ENCODE measurements around the gene BDH1.

The BDH1 gene

GRCh38 chr3:197549261-197549885, 6.4 kb downstream of the BDH1 start:
- no peak for DNase-seq (ENCODE audit: low read depth in 2 of 2)

- DNase-seq (ENCODE audit: low read depth in 2 of 2): no peak
Observed at GRCh38 chr3:197547306-197548011, 8.3 kb downstream of the BDH1 start.

DNA sequence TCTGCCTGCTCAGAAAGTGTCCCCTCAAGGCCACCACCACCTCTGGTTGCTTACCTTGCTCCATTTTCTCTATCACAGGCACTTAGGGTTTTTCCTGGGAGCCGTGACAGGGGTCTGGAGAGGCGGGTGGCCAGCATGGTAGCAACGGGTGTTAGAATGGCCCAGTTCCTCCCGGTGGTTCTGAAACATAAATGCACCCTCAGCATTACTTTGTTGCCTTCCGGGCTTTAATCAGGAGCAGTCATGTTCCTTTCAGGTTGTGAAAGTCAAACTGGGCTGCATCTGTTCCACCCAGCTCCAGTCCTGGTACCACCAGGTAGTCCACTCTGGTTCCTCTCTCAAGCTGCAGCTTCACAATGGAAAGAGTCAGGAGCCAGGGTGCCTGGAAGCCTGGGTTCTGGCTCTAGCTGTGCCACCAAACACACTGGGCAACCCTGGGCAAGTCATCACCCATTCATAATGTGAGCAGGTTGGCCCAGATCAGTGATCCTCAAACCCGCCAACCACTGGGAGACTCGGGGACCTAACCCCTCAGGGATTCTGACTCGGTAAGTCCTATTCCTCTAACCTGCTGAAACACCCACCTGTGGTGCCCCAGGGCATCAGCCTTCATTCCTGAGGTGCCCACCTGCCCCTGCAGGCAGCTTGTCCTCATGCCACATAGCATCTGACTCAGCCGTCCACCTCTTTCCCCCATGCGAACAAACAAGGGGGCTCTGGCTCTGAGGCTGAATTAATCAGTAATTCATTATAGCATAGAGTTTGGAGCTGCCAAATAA, 9.3 kb downstream of the BDH1 start:
- DNase-seq (ENCODE audit: low read depth in 2 of 2): no peak

DNA sequence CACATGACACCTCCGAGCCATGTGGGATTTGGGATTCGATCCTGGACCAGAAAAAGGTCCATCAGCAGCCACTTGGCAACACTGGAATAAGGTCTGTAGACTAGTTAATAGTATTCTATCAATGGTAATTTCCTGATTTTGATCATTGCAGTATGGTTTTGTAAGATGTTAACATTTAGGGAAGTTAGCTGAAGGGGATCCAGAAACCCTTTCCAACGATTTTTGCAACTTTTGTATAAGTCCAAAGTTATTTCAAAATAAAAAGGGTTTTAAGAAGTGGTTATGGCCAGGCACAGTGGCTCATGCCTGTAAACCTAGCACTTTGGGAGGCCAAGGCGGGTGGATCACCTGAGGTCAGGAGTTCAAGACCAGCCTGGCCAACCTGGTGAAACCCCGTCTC, 10.2 kb downstream of the BDH1 start:
- DNase-seq (ENCODE audit: low read depth in 2 of 2): no peak

DNA sequence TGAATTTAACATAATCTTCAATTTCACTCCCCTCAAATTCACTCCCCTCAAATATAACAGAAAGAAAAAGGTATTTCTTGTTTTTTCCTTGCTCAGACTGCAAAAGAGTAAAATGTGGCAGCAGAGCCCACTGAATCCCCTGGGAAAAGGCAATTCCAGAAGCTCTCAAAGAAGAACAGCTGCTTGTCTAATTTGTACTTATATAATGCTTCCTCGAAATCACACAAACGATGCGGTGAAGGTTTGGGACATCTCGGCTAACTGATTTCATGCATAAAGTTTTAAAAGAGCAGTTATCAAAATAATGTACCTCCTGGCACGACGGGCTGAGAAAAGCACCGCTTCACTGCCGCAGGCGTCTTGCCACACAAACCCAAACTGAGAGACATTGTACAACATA, 10.7 kb downstream of the BDH1 start:
- no peak for DNase-seq (ENCODE audit: low read depth in 2 of 2)

GRCh38 chr3:197542741-197543454, 12.9 kb downstream of the BDH1 start:
- no peak for DNase-seq (ENCODE audit: low read depth in 2 of 2)

DNA sequence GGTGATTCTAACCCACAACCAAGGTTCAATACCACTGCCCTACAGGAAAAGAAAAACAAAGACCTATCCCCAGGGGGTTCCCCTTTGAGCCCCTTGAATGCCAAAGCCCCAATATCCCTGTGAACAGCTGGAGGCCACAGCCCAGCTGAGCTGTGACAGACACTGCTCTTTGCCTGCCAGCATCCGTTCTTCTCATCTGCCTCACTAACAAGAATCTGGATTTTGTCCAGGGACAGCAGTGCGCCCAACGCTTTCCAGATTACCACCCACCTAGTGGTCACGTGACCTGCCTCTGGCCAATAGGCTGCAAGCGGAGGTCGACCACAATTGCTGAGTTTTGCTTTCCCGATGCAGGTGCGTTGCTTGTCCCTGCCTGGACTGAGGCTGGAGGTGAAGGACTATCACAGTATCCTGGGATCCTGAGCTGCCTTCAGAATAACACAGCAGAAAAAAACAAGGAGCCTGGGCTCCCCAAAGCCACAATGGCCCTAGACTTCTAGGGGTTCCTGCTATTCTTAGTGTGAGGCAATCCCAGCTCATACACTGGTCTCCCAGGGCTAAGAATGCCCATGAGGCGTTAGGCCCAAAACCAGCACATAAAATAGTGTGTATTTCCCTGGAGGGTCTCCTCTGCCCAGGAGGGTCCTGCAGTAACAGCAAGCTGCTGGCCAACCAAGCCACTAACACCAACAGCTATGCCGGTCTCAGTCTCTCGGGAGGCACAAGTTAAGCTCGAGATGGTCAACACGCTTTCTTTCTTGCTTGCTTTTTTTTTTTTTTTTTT, 13.8 kb downstream of the BDH1 start:
- no peak for DNase-seq (ENCODE audit: low read depth in 2 of 2)

- DNase-seq (ENCODE audit: low read depth in 2 of 2): no peak
Observed at GRCh38 chr3:197540961-197541377, 14.8 kb downstream of the BDH1 start.

- no peak for DNase-seq (ENCODE audit: low read depth in 2 of 2)
Observed at GRCh38 chr3:197539651-197540051, 16.1 kb downstream of the BDH1 start.

DNA sequence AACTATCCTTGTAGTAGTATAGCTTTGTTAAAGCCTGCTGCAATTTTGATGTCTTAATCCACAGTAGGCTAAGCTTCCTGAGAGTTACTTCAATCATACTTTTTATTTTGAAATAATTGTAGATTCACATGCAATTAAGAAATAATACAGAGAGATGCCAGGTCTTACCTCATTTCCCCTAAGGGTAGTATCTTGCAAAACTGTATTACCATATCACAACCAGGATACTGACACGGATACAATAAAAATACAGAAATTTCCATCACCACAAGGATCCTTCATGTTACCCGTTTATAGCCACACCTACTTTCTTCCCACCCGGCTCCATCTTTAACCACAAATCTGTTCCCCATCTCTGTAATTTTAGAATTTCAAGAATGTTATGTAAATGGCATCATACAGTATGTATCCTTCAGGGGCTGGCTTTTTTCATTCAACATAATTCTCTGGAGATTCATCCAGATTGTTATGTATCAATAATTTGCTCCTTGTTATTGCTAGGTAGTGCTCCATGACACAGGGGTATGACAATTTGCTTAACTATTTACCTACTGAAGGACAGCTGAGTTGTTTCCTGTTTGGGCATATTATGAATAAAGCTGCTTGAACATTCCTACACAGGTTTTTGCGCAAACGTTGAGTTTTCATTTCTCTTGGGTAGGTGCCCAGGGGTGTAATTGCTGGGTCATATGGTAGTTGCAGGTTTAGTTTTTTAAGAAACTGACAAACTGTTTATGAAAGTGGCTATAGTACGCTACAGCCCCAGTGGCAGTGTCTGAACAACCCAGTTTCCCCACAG, 21.6 kb downstream of the BDH1 start:
- DNase-seq (ENCODE audit: low read depth in 2 of 2): no peak

DNA sequence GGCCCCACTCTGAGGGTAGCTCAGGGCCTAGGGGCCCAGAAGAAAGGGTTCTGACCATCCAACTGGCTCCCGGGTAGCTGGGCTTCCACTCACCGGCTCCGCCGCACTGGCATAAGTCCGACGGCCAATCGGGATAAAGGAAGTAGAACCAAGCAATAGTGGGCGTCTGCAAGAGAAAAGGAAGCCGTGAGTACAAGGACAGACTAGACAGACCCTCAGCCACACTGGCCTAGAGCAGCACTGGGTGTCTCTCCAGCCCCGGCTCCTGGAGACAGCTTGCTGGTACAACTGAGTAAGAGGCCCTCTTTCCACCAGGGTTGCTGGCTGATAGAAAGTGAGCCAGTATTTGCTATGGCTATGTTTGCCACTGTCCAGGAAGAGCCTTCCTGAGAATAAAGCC, 22.4 kb downstream of the BDH1 start:
- DNase-seq (ENCODE audit: low read depth in 2 of 2): no peak

GRCh38 chr3:197532388-197532787, 23.4 kb downstream of the BDH1 start:
- no peak for DNase-seq (ENCODE audit: low read depth in 2 of 2)

DNA sequence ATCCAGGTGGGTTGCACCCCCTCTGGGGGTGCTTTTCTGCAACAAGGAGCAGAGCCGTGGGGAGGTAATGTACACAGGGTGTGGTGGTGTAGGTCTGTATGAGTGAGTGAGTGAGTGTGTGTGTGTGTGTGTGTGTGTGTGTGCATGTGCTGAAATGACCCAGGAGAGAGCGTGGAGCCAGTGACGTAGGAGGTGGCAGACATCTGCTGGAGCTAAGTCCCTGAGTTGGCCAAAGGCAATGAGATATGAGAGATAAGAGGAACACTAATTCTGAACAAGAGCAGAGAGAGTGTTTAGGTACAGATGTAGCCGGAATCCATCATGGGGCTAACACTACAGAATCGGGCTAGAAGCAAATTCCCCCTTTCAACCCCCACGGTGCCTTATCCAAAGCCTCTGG, 27.6 kb downstream of the BDH1 start:
- no peak for DNase-seq (ENCODE audit: low read depth in 2 of 2)

DNA sequence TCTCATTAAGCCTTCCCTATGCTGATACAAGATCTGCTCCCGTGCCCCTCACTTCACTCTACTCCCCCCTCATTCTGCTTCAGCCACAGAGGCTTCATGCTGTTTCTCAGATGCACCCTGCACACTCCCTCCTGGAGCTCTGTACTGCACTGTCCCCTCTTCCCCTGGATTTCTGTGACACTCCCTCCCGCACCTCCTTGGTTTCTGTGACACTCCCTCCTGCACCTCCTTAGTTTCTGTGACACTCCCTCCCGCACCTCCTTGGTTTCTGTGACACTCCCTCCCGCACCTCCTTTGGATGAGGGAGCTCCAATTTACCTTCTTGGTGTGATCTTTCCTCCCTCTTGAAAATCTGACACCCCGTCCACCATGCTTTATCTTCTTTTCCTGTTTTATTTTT, 28.2 kb downstream of the BDH1 start:
- no peak for DNase-seq (ENCODE audit: low read depth in 2 of 2)

GRCh38 chr3:197525706-197526105, 30.1 kb downstream of the BDH1 start:
- DNase-seq (ENCODE audit: low read depth in 2 of 2): no peak

DNA sequence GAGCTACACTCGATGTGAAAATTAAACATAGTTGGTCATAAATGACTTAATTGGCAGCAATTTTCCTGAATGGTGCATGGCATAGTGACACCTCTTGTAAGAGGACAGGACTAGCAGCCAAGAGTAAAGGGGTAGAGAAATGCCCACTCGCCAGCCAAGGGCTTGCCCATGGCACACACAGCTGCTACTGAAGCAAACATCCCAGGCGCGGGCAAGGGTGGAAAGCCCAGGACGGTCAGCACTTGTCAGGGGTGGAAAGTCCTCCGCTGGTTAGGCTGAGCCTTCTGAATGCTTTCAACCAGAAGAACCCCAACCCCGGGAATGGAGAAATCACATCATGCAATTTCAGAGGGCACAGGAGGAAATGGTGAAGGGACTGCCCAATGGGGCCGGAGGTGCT, 31.6 kb downstream of the BDH1 start:
- DNase-seq (ENCODE audit: low read depth in 2 of 2): no peak

GRCh38 chr3:197523526-197523925, 32.2 kb downstream of the BDH1 start:
- no peak for DNase-seq (ENCODE audit: low read depth in 2 of 2)

DNA sequence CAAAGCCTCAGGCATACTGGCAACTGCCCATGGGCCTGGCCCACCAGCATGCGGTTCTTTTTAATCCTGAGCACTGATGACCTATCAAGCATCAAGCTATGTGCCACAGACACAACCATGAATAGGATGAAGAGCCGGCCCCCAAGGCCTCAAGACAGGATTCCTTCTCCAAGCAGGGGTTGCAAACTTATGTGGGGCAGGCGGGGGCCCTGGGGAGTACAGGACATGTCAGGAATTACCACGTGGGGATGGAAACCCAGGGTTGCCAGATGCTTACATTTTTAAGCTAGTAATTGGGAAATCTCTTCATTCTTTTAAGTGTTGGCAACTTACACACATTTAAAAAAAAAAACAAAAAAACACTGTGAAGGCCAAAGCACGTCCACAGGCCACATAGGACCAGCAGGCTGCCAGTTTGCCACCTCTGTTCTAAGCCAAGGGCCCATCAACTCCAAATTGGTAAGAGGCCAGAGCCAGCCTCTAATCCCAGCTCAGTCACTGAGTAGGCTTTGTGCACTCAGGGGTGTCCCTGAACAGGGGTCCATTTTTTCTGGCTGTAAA, 32.8 kb downstream of the BDH1 start:
- DNase-seq (ENCODE audit: low read depth in 2 of 2): no peak

DNA sequence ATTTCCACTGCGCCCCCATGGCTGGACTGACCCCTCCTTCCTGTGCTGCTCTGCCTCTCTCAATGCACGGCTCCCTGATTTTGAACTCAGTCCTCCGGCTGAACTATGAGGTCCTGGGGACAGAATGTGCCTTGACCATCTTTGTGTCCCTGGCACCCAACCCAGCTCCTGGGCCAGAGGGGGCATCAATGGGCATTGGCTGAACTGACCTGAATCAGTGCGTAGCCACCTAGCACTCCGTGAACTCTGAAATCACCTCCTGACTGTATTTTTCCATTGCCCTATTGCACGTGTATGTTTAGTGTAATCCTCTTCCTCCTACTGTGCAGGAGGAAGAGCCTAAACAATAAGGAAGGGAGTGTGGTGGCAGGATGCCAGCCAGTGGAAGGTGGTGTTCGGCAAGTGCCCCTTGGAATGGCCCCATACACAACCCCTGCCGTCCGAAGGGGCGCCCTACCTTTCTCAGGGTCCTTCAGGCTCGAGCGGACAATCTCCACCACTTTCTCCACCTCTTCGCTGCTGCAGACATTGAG, 33.5 kb downstream of the BDH1 start:
- no peak for DNase-seq (ENCODE audit: low read depth in 2 of 2)

Data from stimulated activated CD4-positive, alpha-beta T cell treated with anti-CD3 and anti-CD28 coated beads, Interleukin-15, amount 100 ng/mL, for 48 hours (primary cell).